Measurements from ENCODE around the gene TOPORS. TPM values are rescaled to one million over a fixed set of nuclear protein-coding genes. Genes with fewer than 3 reads are reported as not detected.

The TOPORS gene
- total RNA-seq, 2 donors from 2014 or later, result 25.4 to 29.5 TPM

- Histone ChIP-seq H3K4me3 (ENCODE audit: low read length) (no peak overlapping the region), H3K9ac (ENCODE audit: extremely low read depth, low read length, poor library complexity, severe bottlenecking) (no peak overlapping the region), H3K27ac (ENCODE audit: low read depth, low read length) (no peak overlapping the region), H3K27me3 (ENCODE audit: control insufficient read depth, insufficient read depth, low read length, poor library complexity, severe bottlenecking) (no peaks in the 10 kb centered on the region), H3K36me3 (ENCODE audit: control insufficient read depth, insufficient read depth, low read length) (peaks cover 9% of the 10 kb centered on the region), H3K9me3 (ENCODE audit: control insufficient read depth, low read length) (no peaks in the 10 kb centered on the region), H3K4me1 (ENCODE audit: control insufficient read depth, insufficient read depth, low read length) (no peaks in the 10 kb centered on the region)
- no peak for DNase-seq
- Mint-ChIP-seq H3K4me3 (no peak overlapping the region), H3K9me3 (no peaks in the 10 kb centered on the region), H3K4me1 (no peaks in the 10 kb centered on the region), H3K36me3 (ENCODE audit: low read depth) (peaks cover 8% of the 10 kb centered on the region), H3K27ac (no peak overlapping the region), H3K27me3 (ENCODE audit: insufficient read depth) (no peaks in the 10 kb centered on the region)
- WGBS, 2 experiments (ENCODE audit: insufficient coverage in 1 of 2, insufficient read length in 1 of 2), result 96 to 97% methylated on average over 3 of the region's 3 CpGs
- no peak for TF ChIP-seq CTCF (conservative IDR thresholded peaks at IDR 0.05)
Measured at GRCh38 chr9:32558408-32558934, 6.1 kb upstream of the TOPORS start.

GRCh38 chr9:32554591-32554990, 2.2 kb upstream of the TOPORS start:
- no peaks in the 10 kb centered on the region for H3K4me1 ChIP-seq (ENCODE audit: control insufficient read depth, insufficient read depth, low read length)
- peaks cover 7% of the 10 kb centered on the region for H3K4me1 Mint-ChIP-seq
- no peak for DNase-seq
- no peak overlapping the region for H3K9ac ChIP-seq (ENCODE audit: extremely low read depth, low read length, poor library complexity, severe bottlenecking)
- H3K27me3 ChIP-seq (ENCODE audit: control insufficient read depth, insufficient read depth, low read length, poor library complexity, severe bottlenecking), result no peaks in the 10 kb centered on the region
- peaks cover 14% of the 10 kb centered on the region for H3K36me3 Mint-ChIP-seq (ENCODE audit: low read depth)
- no peak overlapping the region for H3K4me3 Mint-ChIP-seq
- H3K9me3 ChIP-seq (ENCODE audit: control insufficient read depth, low read length), result no peaks in the 10 kb centered on the region
- no peak for TF ChIP-seq CTCF (conservative IDR thresholded peaks at IDR 0.05)
- no peak overlapping the region for H3K4me3 ChIP-seq (ENCODE audit: low read length)
- peaks cover 11% of the 10 kb centered on the region for H3K36me3 ChIP-seq (ENCODE audit: control insufficient read depth, insufficient read depth, low read length)
- H3K27ac ChIP-seq (ENCODE audit: low read depth, low read length), result no peak overlapping the region
- no peaks in the 10 kb centered on the region for H3K9me3 Mint-ChIP-seq
- H3K27me3 Mint-ChIP-seq (ENCODE audit: insufficient read depth), result no peaks in the 10 kb centered on the region
- no peak overlapping the region for H3K27ac Mint-ChIP-seq

GRCh38 chr9:32554107-32554506, 1.7 kb upstream of the TOPORS start:
- H3K4me3 ChIP-seq (ENCODE audit: low read length), result no peak overlapping the region
- no peaks in the 10 kb centered on the region for H3K27me3 ChIP-seq (ENCODE audit: control insufficient read depth, insufficient read depth, low read length, poor library complexity, severe bottlenecking)
- Mint-ChIP-seq H3K9me3 (no peaks in the 10 kb centered on the region), H3K4me3 (no peak overlapping the region), H3K27me3 (ENCODE audit: insufficient read depth) (no peaks in the 10 kb centered on the region), H3K27ac (no peak overlapping the region), H3K4me1 (peaks cover 7% of the 10 kb centered on the region), H3K36me3 (ENCODE audit: low read depth) (peaks cover 15% of the 10 kb centered on the region)
- H3K9ac ChIP-seq (ENCODE audit: extremely low read depth, low read length, poor library complexity, severe bottlenecking), result no peak overlapping the region
- 86 to 92% methylated on average over 1 to 2 of the region's 2 CpGs for WGBS, 2 experiments (ENCODE audit: insufficient coverage in 1 of 2, insufficient read length in 1 of 2)
- no peaks in the 10 kb centered on the region for H3K4me1 ChIP-seq (ENCODE audit: control insufficient read depth, insufficient read depth, low read length)
- no peak for TF ChIP-seq CTCF (conservative IDR thresholded peaks at IDR 0.05)
- peaks cover 16% of the 10 kb centered on the region for H3K36me3 ChIP-seq (ENCODE audit: control insufficient read depth, insufficient read depth, low read length)
- DNase-seq, result no peak
- H3K27ac ChIP-seq (ENCODE audit: low read depth, low read length), result no peak overlapping the region
- no peaks in the 10 kb centered on the region for H3K9me3 ChIP-seq (ENCODE audit: control insufficient read depth, low read length)
